HG03103 (cell line): ENCODE data around the gene L1CAM.

Experiments used
- ATAC-seq: cut with Tn5 transposase; IDR thresholded peaks from one replicate; pipeline ENCODE4 v1.9.1; 2021; ENCODE audit warnings: low read depth; ENCODE audit not compliant: unreplicated experiment

The L1CAM gene

GRCh38 chrX:153813161-153813560 lies 72.8 kb downstream of the L1CAM start:
- no peak for ATAC-seq

- no peak for ATAC-seq
These were observed 73.8 kb downstream of the L1CAM start for GRCh38 chrX:153812220-153812619.
